Neural progenitor cell (in vitro differentiated cells): ENCODE measurements around the gene PLPP6. TPM values are rescaled to one million over a fixed set of nuclear protein-coding genes. Genes with fewer than 3 reads are reported as not detected.

Source experiments
- DNase-seq: peaks from one replicate; pipeline ENCODE4 v3.0.0-alpha.2; 2016; ENCODE audit warnings: low spot score
- H2AFZ ChIP-seq: fragments of 200-600 bp; sonication (generic); replicated peaks from 2 replicates; pipeline ENCODE4 v1.6.1; 2016; ENCODE audit warnings: antibody characterized with exemption
- H3F3A ChIP-seq: fragments of 200-600 bp; sonication (generic); 2 replicates; pipeline ENCODE4 v1.6.1; 2016; ENCODE audit warnings: antibody characterized with exemption, low read depth
- H3K27ac ChIP-seq: fragments of 200-600 bp; sonication (generic); 2 replicates; pipeline ENCODE4 v1.5.1; 2016; ENCODE audit warnings: mild to moderate bottlenecking
- H3K27me3 ChIP-seq: fragments of 200-600 bp; sonication (generic); 2 replicates; pipeline ENCODE4 v1.6.1; 2016; ENCODE audit warnings: mild to moderate bottlenecking, moderate library complexity
- H3K36me3 ChIP-seq: fragments of 200-600 bp; sonication (generic); 2 replicates; pipeline ENCODE4 v1.5.1; 2016
- H3K4me1 ChIP-seq: fragments of 200-600 bp; sonication (generic); 2 replicates; pipeline ENCODE4 v1.6.1; 2016; ENCODE audit warnings: mixed run types
- H3K4me2 ChIP-seq: fragments of 200-600 bp; sonication (generic); 2 replicates; pipeline ENCODE4 v1.6.1; 2016
- H3K4me3 ChIP-seq: fragments of 200-600 bp; sonication (generic); 2 replicates; pipeline ENCODE4 v1.5.1; 2016
- H3K79me2 ChIP-seq: fragments of 200-600 bp; sonication (generic); 2 replicates; pipeline ENCODE4 v1.6.1; 2016; ENCODE audit warnings: low read depth
- H3K9ac ChIP-seq: fragments of 200-600 bp; sonication (generic); 2 replicates; pipeline ENCODE4 v1.6.1; 2016
- H3K9me3 ChIP-seq: fragments of 200-600 bp; sonication (generic); 2 replicates; pipeline ENCODE4 v1.5.1; 2016; ENCODE audit warnings: low read depth
- H4K20me1 ChIP-seq: fragments of 200-600 bp; sonication (generic); 2 replicates; pipeline ENCODE4 v1.6.1; 2016; ENCODE audit warnings: low read depth
- H3K27ac Mint-ChIP-seq: 3 replicates; pipeline ENCODE4 v1.8.0; 2021; ENCODE audit warnings: mixed read lengths
- H3K27me3 Mint-ChIP-seq: 2 replicates; pipeline ENCODE4 v1.8.0; 2022; ENCODE audit warnings: low read depth, mild to moderate bottlenecking, inconsistent platforms, moderate library complexity, mixed read lengths; ENCODE audit not compliant: insufficient read depth
- H3K36me3 Mint-ChIP-seq: 3 replicates; pipeline ENCODE4 v1.8.0; 2021; ENCODE audit warnings: mixed read lengths
- H3K4me1 Mint-ChIP-seq: 3 replicates; pipeline ENCODE4 v1.8.0; 2021; ENCODE audit warnings: mixed read lengths
- H3K4me3 Mint-ChIP-seq: 3 replicates; pipeline ENCODE4 v1.8.0; 2021; ENCODE audit warnings: mild to moderate bottlenecking, moderate library complexity, mixed read lengths
- H3K9me3 Mint-ChIP-seq: 3 replicates; pipeline ENCODE4 v1.8.0; 2020; ENCODE audit warnings: mixed read lengths
- EZH2 ChIP-seq: fragments of 200-600 bp; sonication (generic); IDR thresholded peaks from 2 replicates; pipeline ENCODE4 v1.6.1; 2017; ENCODE audit warnings: antibody characterized with exemption, mild to moderate bottlenecking, moderate library complexity
- EZH2phosphoT487 ChIP-seq: fragments of 200-600 bp; sonication (generic); IDR thresholded peaks from 2 replicates; pipeline ENCODE4 v1.6.1; 2017; ENCODE audit warnings: antibody characterized with exemption
- total RNA-seq: library from RNA; depleted of rRNA; stranded (reverse); fragments of >200 nt; gene quantifications from 2 replicates; pipeline ENCODE4 v1.2.3, GENCODE V29; 2015; ENCODE audit warnings: low replicate concordance
- TF ChIP-seq, protein P1 (sequence below): fragments of 200-600 bp; sonication (generic); IDR thresholded peaks from 2 replicates; pipeline ENCODE4 v1.5.1; 2017; ENCODE audit warnings: antibody characterized with exemption, mild to moderate bottlenecking

PLPP6 gene
- total RNA-seq, 1 donor from 2014 or later = 11.1 TPM

DNA sequence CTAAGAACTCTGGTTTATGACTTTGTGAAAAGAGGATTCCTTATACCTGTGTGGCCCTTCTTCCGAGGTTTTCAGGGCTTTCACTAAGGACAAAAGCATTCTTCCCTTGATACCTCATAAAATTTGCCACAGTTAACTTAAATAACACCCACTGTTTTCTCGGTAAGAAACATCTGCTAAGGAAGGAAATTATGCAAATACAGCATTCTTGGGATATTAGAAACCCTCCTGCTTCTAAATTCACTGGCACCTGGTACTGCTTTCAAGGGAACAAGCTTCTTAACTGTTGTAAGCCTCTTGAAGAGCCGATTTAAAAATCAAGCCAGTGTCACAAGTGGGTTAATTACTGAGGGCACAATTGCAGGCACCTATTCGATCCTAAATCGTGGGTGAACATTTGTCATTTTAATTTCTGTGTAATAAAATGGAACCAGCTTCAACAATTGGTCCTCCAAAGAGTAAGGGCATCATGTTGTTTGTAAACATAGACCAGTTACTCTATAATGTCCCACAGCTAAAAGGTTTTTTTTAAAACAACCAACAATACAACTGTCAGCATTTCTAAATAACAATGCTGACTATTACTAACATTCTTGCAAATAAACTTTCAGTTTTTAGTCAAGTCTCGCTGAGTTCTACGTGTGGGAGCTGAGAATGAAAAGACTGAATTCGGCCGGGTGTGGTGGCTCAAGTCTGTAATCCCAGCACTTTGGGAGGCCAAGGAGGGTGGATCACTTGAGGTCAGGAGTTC lies 52.3 kb downstream of the PLPP6 start:
- Histone ChIP-seq H3K4me1 (no peaks in the 10 kb centered on the region), H3K36me3 (no peaks in the 10 kb centered on the region), H3K27me3 (no peaks in the 10 kb centered on the region), H3K79me2 (no peaks in the 10 kb centered on the region), H3K4me3 (no peak overlapping the region), H2AFZ (no peak overlapping the region), H3K27ac (peak overlapping the region; percentile 58), H4K20me1 (no peaks in the 10 kb centered on the region), H3K9me3 (no peaks in the 10 kb centered on the region), H3K4me2 (no peak overlapping the region), H3F3A (peaks cover 4% of the 10 kb centered on the region), H3K9ac (no peak overlapping the region)
- no peak for DNase-seq
- peaks cover 23% of the 10 kb centered on the region for H3K36me3 Mint-ChIP-seq
- no peak overlapping the region for H3K4me3 Mint-ChIP-seq
- peaks cover 2% of the 10 kb centered on the region for H3K27me3 Mint-ChIP-seq
- H3K27ac Mint-ChIP-seq = no peak overlapping the region
- H3K4me1 Mint-ChIP-seq = no peaks in the 10 kb centered on the region
- TF ChIP-seq, protein P1, sequence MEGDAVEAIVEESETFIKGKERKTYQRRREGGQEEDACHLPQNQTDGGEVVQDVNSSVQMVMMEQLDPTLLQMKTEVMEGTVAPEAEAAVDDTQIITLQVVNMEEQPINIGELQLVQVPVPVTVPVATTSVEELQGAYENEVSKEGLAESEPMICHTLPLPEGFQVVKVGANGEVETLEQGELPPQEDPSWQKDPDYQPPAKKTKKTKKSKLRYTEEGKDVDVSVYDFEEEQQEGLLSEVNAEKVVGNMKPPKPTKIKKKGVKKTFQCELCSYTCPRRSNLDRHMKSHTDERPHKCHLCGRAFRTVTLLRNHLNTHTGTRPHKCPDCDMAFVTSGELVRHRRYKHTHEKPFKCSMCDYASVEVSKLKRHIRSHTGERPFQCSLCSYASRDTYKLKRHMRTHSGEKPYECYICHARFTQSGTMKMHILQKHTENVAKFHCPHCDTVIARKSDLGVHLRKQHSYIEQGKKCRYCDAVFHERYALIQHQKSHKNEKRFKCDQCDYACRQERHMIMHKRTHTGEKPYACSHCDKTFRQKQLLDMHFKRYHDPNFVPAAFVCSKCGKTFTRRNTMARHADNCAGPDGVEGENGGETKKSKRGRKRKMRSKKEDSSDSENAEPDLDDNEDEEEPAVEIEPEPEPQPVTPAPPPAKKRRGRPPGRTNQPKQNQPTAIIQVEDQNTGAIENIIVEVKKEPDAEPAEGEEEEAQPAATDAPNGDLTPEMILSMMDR = no peak
- TF ChIP-seq EZH2 (no peak), EZH2phosphoT487 (no peak)
- no peaks in the 10 kb centered on the region for H3K9me3 Mint-ChIP-seq

Other genes with a start within 250 kb of the PLPP6 start
- 12.5 and 16.2 TPM in 2 replicates for gene SLC1A1, start 171.8 kb upstream of the PLPP6 start, total RNA-seq
- gene SPATA6L, start 4.2 kb downstream of the PLPP6 start, total RNA-seq = 0.99 TPM in 1 of 2 replicates, not detected in the other
- 24.3 and 32.1 TPM in 2 replicates for gene CDC37L1, start 17.3 kb downstream of the PLPP6 start, total RNA-seq
- 33.9 and 54.8 TPM in 2 replicates for gene AK3, start 78.9 kb downstream of the PLPP6 start, total RNA-seq
- 17.9 and 19.5 TPM in 2 replicates for gene RCL1, start 130.7 kb downstream of the PLPP6 start, total RNA-seq